GM10248 (cell line): ENCODE data around the gene ASXL1.

Source experiments
- CTCF ChIA-PET: fragments of 300-600 bp; sonication (Branson Sonifier 250); formaldehyde crosslinking; extraction: SDS; loops from one replicate; lab custom pipeline; 2021; ENCODE audit warnings: antibody characterized with exemption; lab: Yijun Ruan, JAX
- POLR2A ChIA-PET: fragments of 350-650 bp; sonication (Branson Sonifier 250); formaldehyde crosslinking; extraction: SDS; loops from one replicate; lab custom pipeline; 2020; ENCODE audit warnings: antibody characterized with exemption; lab: Yijun Ruan, JAX
- DNase-seq: peaks from one replicate; pipeline ENCODE4 v3.0.0; 2012; ENCODE audit errors: extremely low spot score
- TF ChIP-seq, protein P1 (sequence below): IDR thresholded peaks from 2 replicates; pipeline ENCODE4 v1.5.1; 2012; ENCODE audit warnings: mild to moderate bottlenecking, low read depth; ENCODE audit errors: extremely low read depth, missing control alignments, control extremely low read depth

The ASXL1 gene

DNA sequence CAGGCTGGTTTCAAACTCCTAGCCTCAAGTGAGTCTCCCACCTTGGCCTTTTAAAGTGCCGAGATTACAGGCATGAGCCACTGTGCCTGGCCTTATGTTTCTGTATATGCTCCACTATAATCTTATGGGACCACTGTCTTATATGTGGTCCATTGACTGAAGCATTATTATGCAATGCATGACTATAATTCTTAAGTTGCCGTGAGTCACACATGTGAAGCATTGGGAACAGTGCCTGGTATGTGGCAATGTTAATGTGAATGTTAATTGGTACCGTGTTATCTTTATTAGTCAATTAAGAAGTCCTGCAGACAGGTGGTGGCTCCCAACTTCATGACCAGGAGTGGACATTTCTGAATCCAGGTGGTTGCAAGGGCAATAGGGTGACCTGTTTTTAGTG lies 14.7 kb upstream of the ASXL1 start:
- POLR2A ChIA-PET: no interaction called here
- CTCF ChIA-PET: interaction anchor here (1.1 kb wide), 1 partner anchor 11 kb away, joined by 3 read pairs; no protein-coding TSS in a partner anchor

DNA sequence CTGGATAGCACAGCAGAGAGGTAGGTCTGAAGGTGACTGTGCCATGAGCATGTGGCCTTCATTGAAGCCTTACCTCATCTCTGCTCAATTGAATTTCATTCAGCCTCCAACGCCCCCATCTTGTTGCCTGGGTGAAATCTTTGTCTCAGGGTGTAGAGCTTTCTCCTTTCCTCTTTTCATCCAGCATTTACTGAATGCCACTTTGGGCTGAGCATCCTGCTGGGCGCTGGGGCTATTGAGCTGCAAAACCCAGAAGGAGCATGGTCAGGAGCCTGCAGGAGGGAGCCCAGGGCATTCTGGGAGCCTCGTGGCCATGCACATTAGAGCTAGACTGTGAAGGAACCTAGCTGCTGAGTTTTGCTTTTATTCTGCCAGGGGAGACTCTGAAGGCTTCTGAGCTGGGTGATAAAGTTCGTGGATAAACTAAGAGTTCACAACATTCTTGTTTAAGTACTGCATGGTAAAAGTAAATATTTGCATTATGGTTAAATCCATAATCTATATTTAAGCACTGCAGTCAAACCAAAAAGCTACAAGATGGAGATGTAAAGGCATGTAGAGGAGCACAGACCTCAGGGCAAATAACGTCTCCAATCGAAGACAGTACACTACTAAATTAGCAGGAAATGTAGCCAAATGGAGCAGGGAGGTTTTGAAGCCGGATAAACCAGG lies 13.2 kb upstream of the ASXL1 start:
- CTCF ChIA-PET: interaction anchor here (1.0 to 1.8 kb wide), 6 partner anchors 8 to 111 kb away, joined by 3 to 6 read pairs (median 3); no protein-coding TSS in a partner anchor
- POLR2A ChIA-PET: no interaction called here

More for the DNA sequence above, 14.7 kb upstream of the ASXL1 start:
- TF ChIP-seq, protein P1, sequence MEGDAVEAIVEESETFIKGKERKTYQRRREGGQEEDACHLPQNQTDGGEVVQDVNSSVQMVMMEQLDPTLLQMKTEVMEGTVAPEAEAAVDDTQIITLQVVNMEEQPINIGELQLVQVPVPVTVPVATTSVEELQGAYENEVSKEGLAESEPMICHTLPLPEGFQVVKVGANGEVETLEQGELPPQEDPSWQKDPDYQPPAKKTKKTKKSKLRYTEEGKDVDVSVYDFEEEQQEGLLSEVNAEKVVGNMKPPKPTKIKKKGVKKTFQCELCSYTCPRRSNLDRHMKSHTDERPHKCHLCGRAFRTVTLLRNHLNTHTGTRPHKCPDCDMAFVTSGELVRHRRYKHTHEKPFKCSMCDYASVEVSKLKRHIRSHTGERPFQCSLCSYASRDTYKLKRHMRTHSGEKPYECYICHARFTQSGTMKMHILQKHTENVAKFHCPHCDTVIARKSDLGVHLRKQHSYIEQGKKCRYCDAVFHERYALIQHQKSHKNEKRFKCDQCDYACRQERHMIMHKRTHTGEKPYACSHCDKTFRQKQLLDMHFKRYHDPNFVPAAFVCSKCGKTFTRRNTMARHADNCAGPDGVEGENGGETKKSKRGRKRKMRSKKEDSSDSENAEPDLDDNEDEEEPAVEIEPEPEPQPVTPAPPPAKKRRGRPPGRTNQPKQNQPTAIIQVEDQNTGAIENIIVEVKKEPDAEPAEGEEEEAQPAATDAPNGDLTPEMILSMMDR: no peak
- no peak for DNase-seq

DNA sequence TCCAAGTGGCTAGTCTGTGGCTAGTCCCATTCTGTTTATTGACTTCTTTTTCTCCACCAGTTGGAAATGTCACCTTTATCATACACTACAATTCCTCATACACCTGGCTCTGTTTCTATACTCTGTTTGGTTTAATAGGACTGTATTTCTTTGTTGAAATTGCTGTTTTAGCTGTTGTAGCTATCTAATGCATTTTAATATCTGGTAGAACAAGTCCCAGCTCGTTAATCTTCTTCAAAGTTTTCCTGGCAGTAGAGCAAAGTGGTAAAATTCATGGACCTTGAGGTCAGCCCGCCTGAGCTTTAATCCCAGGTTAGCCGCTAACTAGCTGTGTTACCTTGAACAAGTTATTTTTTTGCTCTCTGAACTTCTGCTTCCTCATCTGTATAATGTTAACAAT lies 9.9 kb upstream of the ASXL1 start:
- ChIA-PET CTCF (interaction anchor here (1.2 to 1.3 kb wide), 2 partner anchors 10 to 16 kb away, joined by 3 to 4 read pairs; no protein-coding TSS in a partner anchor), POLR2A (no interaction called here)
- no peak for DNase-seq
- TF ChIP-seq, protein P1: no peak

More for the DNA sequence above, 13.2 kb upstream of the ASXL1 start:
- no peak for DNase-seq
- TF ChIP-seq, protein P1: no peak

DNA sequence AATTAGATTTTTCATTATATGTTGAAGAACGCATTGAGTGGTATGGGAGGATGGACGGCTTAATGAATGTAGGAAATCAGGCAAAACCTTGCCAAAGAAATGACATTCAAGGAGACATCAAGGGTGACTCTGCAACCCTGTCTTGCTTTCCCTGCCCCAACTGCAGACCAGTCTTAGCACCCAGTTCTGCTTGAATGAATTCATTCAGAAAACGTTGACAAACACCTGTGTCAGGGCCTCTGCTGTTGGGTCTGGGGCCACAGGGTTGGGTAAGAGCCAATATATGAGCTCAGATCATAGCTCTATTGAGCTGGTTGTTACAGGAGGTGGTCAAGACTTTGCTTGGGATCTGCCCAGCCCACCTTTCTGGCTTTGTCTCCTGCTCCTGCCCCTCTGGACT lies 7.7 kb upstream of the ASXL1 start:
- TF ChIP-seq, protein P1: no peak
- DNase-seq: no peak
- CTCF ChIA-PET: interaction anchor here (1.5 to 4.5 kb wide), 2 partner anchors 13 to 26 kb away, joined by 5 to 29 read pairs; no protein-coding TSS in a partner anchor
- POLR2A ChIA-PET: interaction anchor here (0.6 kb wide), 1 partner anchor 33 kb away, joined by 4 read pairs; no protein-coding TSS in a partner anchor

DNA sequence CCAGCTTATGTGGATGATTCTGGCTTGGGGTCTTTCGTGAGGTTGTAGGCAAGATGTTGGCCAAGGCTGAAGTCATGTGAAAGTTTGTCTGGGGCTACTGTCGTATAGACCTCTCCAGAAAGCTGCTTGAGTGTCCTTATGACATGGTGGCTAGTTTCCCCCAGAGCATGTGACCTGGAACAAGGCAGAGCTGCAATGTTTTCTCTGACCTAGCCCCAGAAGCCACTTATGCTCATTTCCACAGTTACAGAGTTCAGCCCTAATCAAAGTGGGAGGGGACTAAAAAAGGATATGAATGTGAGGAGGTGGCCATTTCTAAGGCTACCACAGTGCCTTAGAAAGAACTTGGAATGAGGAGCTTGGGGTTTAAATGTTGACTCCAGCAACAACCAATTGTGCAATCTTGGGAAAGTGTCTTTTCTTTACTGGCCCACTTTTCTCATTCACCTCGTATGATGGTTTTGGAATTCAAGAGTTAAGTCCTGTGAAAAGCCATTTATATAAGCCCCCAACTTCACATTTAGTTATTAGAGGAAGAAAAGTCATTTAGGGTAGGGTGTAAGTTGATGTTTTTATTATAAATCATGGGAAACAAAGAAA lies 5.9 kb upstream of the ASXL1 start:
- DNase-seq: no peak
- TF ChIP-seq, protein P1: no peak
- CTCF ChIA-PET: interaction anchor here (1.2 to 4.5 kb wide), 3 partner anchors 12 to 17 kb away, joined by 3 to 29 read pairs (median 4); no protein-coding TSS in a partner anchor
- POLR2A ChIA-PET: no interaction called here

DNA sequence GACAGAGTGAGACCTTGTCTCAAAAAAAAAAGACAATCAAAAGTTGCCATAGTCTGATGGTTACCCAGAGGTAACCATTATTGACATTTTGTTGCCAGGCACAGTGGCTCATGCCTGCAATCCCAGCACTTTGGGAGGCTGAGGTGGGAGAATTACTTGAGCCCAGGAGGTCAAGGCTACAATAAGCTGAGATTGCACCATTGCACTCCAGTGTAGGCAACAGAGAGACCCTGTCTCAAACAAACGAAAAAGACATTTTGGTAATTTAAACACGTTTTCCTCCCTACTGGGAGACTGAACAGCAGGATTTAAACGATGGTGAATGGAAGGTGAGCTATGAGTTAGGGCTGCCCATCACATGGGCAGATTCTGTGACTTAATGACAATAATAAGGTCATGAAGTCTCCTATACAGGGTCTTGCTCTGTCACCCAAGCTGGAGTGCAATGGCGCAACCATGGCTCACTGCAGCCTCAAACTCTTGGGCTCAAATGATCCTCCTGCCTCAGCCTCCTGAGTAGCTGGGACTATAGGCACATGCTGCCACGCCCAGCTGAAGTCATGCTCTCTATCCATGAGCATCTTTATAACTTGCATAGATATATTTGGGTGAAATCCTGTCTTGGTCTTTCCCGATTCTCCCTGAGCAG lies 4.2 kb upstream of the ASXL1 start:
- ChIA-PET CTCF (interaction anchor here (1.0 to 4.5 kb wide), 4 partner anchors 8 to 17 kb away, joined by 3 to 29 read pairs (median 4); no protein-coding TSS in a partner anchor), POLR2A (no interaction called here)
- DNase-seq: no peak
- TF ChIP-seq, protein P1: no peak
